ENCODE data around the gene CCNY. TPM values are rescaled to one million over a fixed set of nuclear protein-coding genes. Genes with fewer than 3 reads are reported as not detected.

Gene CCNY
- polyA plus RNA-seq, 4 donors = 100 to 118 (median 113) TPM

GRCh38 chr10:35379226-35380137, 43.2 kb downstream of the CCNY start:
- DNase-seq (ENCODE audit: low read depth in 4 of 4, low spot score in 3 of 4) = peak in 3 of 4 donors; percentile 38 to 52 (median 47)

DNA sequence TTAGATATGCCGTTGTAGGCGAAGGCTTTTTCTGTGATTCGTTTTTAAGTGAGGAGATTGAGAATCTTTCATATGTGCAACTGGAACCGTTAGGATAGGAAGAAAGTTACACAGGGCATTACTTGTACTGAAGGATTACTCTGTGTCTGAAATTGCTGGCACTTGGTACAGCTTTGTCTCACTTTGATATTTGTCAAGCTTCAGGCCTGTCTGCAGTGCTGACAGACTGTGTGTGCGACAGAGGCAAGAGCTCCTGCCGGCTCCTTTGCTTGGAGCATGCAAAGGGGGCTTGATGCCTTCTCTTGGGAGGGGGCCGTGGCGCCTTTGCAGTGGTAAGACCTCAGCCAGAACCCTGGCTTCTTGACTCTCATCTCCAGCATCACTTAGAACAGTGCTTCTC, 45.8 kb downstream of the CCNY start:
- DNase-seq (ENCODE audit: low read depth in 4 of 4, low spot score in 3 of 4) = no peak

DNA sequence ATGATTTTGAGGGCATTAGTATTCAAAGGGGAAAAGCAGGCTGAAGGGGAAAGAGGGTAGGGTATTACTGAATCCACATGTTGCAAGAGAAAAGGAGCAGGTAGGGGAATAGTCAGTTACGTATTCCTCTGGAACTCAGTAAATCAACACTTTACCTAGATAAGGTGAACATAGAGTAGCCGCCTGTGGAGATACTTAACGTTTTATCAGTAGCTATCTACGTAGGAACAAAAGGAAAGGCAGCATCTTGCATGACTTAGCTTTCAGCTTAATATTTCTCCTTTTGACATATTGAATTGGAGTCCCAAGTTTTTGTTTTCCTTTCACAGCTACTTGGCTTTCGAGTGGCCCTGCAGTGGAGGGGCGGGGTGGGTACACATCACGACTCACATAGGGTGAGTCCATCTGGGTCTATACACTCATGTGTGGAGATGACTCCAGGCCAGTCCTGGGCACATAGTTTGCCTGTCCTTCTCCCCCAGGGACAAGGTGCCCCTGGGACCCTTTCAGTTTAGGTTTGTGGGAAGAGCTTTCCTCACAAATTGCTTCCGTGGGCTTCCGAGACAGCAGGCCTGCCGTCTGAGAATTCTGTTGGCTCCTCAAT, 48.1 kb downstream of the CCNY start:
- DNase-seq (ENCODE audit: low read depth in 4 of 4, low spot score in 3 of 4) = no peak

GRCh38 chr10:35386594-35387174, 50.4 kb downstream of the CCNY start:
- DNase-seq (ENCODE audit: low read depth in 4 of 4, low spot score in 3 of 4) = peak in 3 of 4 donors; percentile 44 to 56 (median 51)

DNA sequence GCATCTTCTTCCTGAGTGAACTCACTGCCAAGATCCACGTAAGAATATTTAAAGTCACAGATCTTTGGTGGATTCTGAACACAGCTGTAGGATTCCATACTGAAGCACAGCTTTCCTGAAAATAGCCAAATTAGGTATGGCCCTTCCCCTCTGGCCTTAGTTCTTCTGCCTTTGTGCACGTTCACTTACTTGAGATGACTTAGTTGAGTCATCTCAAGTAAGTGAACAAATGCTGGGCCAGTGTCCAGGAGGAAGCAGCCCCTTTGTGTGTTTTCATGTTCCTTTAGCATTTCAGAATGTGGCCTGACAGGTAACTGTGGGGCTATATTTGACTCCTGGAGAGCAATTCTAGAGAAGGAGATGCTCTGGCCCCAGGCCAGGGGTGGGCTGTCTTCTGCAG, 51.5 kb downstream of the CCNY start:
- no peak for DNase-seq (ENCODE audit: low read depth in 4 of 4, low spot score in 3 of 4)

- no peak for DNase-seq (ENCODE audit: low read depth in 4 of 4, low spot score in 3 of 4)
Observed at GRCh38 chr10:35388197-35388596, 51.9 kb downstream of the CCNY start.

DNA sequence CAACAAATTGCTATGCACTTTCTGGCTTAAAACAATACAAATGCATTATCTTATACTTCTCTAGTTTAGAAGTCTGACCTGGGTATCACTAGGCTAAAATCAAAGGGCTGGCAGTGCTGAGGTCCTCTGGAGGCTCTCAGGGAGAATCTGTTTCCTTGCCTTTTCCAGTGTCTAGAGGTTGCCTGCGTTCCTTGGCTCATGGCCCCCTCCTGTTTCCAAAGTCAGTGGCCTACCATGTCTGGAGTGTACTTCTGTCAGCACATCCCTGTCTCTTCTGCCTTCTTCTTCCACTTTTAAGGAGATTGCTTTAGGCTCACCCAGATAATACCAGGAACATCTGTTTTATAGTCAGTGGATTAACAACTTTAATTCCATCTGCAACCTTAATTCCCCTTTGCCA, 52.4 kb downstream of the CCNY start:
- no peak for DNase-seq (ENCODE audit: low read depth in 4 of 4, low spot score in 3 of 4)

DNA sequence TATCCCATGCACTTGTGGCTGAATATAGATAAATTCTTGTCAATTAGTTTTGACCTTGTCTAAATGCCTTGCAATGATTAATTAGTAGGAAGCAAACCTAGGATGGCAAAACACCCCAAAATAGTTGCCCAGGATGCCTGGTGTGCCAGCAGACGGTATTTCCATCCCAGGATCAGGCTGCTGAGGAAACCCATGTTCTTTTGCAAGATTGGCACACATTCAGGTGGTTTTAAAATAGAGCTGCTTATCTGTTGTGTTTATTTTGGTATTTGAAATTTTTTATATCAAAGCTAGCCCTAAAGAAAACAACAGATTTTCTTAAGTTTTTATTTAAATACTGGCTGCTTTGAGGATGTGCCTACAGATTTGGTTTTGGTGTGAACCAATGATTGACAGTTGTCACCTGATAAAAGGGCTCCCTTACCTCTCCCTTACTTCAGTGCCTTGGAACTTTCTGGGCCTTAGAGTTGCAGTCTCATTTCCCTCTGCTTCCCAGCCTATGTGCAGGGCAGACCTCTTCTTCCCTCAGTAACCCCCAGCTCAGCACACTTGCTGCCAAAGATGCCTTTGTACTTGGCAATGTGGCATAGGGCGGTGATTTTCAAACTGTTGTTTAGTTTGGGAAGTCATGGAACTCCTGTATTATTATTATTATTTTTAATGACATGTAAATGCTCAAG, 54.0 kb downstream of the CCNY start:
- no peak for DNase-seq (ENCODE audit: low read depth in 4 of 4, low spot score in 3 of 4)

DNA sequence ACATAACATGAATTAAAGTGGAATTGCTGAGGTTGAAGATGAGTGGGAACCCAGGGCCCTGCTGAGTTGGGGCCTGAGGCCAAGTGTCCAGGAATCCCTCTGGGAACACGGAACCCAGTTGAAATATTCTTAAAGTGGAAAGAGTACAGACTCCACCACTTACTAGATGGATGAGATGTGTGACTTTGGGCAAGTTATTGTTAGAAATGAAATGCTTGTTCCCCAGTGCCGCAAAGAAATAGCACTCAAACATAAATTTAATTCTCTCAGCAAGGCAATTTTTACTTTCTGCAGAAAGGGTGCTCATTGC, 54.5 kb downstream of the CCNY start:
- no peak for DNase-seq (ENCODE audit: low read depth in 4 of 4, low spot score in 3 of 4)

- DNase-seq (ENCODE audit: low read depth in 4 of 4, low spot score in 3 of 4) = no peak
Observed at GRCh38 chr10:35391153-35391953, 55.0 kb downstream of the CCNY start.

DNA sequence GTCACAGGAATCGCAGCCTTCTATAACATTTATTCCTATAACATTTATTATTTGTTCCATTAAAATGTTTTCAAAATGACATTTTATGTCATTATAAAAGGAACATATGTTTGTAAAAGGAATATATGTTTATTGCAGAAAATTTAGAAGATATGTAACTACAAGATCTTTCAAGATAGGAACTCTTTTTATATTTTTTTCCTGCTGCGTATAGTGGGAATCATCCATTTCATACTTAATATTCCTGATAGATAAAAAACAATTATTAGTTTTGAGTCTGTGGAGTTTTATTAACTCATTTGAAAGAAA, 55.6 kb downstream of the CCNY start:
- no peak for DNase-seq (ENCODE audit: low read depth in 4 of 4, low spot score in 3 of 4)

- DNase-seq (ENCODE audit: low read depth in 4 of 4, low spot score in 3 of 4) = no peak
Observed at GRCh38 chr10:35392482-35393228, 56.3 kb downstream of the CCNY start.

DNA sequence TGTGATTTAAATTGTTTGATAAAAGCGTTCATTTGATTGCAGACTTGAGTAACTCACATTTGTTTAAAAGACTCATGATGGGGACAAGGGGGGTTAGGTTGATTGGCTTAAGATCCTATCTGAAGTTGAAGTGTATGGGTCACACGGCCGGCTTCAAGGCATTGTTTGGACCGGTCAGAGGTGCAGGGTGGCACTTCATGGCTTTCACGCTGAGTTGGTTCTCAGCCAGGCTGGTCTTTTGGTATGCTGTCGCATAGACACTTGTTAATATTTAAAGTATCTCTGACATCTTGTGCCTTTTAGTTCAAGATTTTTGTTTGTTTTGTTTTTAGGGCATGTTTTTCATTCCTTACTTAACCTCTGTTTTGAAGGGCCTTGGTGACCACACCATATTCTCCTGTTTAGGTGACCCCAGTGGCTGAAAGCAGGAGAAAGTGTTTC, 58.1 kb downstream of the CCNY start:
- DNase-seq (ENCODE audit: low read depth in 4 of 4, low spot score in 3 of 4) = no peak

- DNase-seq (ENCODE audit: low read depth in 4 of 4, low spot score in 3 of 4) = no peak
Observed at GRCh38 chr10:35394934-35395333, 58.6 kb downstream of the CCNY start.

GRCh38 chr10:35396560-35397434, 60.5 kb downstream of the CCNY start:
- no peak for DNase-seq (ENCODE audit: low read depth in 4 of 4, low spot score in 3 of 4)

GRCh38 chr10:35397953-35398352, 61.6 kb downstream of the CCNY start:
- no peak for DNase-seq (ENCODE audit: low read depth in 4 of 4, low spot score in 3 of 4)

- DNase-seq (ENCODE audit: low read depth in 4 of 4, low spot score in 3 of 4) = no peak
Observed at GRCh38 chr10:35398355-35398754, 62.0 kb downstream of the CCNY start.

DNA sequence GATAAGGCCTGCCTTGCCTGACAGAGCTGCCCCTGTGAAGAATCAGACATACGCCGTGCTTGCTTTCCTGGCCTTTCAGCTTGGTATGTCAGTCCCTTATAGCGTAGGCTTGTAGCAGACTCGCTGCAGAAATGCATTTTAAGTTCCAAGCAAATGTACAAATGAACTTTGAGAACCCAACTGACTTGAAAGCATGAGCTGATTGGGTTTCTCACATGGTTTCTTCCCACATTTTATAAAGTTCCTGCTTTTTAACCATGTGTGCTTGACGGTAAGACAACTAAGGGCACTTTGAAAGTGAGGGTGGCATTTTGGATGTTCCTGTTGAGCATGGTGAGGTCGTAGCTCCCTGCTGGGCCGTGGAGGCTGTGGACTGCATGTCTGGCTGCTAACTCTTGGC, 62.6 kb downstream of the CCNY start:
- DNase-seq (ENCODE audit: low read depth in 4 of 4, low spot score in 3 of 4) = no peak

DNA sequence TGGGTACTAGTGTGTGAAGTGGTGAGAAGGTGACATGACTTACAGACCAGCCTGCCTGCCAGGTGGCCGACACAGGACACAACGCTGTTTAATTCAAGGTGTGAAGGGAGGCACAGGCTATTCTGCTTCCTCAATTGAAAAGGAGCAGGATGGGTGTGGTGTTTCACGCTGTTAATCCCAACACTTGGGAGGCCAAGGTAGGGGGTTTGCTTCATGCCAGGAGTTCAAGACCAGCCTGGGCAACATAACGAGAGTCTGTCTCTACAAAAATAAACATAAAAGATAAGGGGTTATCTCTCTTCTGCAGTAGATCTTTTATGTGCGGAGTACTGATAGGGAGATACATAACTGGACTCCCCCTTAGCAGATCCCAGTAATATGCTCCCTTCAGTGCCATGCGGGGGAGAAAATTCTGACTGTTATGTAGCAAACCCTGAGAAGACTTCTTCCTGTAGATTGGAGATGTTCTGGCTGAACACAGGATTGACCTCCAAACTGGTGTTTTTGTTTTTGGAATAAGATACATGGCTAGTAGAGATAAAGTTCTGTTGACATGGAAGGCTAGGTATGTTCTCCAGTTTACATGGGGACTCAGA, 63.2 kb downstream of the CCNY start:
- DNase-seq (ENCODE audit: low read depth in 4 of 4, low spot score in 3 of 4) = no peak
